GM10248 (cell line): ENCODE measurements around the gene CCL25.

ENCODE experiments used
- CTCF ChIA-PET: fragments of 300-600 bp; sonication (Branson Sonifier 250); formaldehyde crosslinking; extraction: SDS; loops from one replicate; lab custom pipeline; 2021; ENCODE audit warnings: antibody characterized with exemption; lab: Yijun Ruan, JAX
- POLR2A ChIA-PET: fragments of 350-650 bp; sonication (Branson Sonifier 250); formaldehyde crosslinking; extraction: SDS; loops from one replicate; lab custom pipeline; 2020; ENCODE audit warnings: antibody characterized with exemption; lab: Yijun Ruan, JAX
- DNase-seq: peaks from one replicate; pipeline ENCODE4 v3.0.0; 2012; ENCODE audit errors: extremely low spot score
- CTCF ChIP-seq: IDR thresholded peaks from 2 replicates; pipeline ENCODE4 v1.5.1; 2012; ENCODE audit warnings: mild to moderate bottlenecking, low read depth; ENCODE audit errors: extremely low read depth, missing control alignments, control extremely low read depth

CCL25 gene

GRCh38 chr19:8054169-8054568 lies 1.6 kb downstream of the CCL25 start:
- no peak for TF ChIP-seq CTCF
- no peak for DNase-seq
- CTCF ChIA-PET: no interaction called here
- POLR2A ChIA-PET: no interaction called here

GRCh38 chr19:8056533-8056932 lies 4.0 kb downstream of the CCL25 start:
- POLR2A ChIA-PET: no interaction called here
- CTCF ChIA-PET: interaction anchor here (1.7 kb wide), 1 partner anchor 13 kb away, joined by 4 read pairs; no protein-coding TSS in a partner anchor
- no peak for TF ChIP-seq CTCF
- DNase-seq: no peak

DNA sequence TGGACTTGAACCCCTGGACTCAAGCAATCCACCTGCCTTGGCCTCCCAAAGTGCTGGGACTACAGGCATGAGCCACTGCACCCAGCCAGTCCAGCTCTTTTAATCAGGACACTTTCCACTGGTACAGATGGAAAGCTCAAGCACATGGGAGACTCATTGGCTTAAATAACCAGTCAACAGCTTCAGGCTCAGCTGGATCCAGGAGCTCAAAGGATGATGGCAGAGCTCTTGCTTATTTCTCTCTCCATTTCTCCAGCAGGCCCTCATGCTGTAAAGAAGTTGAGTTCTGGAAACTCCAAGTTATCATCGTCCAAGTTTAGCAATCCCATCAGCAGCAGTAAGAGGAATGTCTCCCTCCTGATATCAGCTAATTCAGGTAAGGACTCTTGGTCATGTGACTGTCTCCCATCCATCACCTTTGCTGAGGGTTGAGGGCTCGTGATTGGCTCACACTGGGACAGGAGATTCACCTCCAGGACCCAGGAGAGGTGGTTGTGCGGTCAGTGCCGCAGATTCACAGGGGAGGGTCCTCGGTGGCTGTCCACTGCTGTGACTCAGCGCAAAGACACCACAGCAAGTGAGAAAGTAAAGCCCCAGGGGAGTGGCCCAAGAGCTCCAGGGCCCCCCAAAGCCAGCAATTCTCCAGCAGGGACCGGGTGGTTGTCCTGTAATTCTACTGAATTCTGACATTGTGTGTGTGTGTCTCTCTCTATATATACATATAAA lies 5.1 kb downstream of the CCL25 start:
- no peak for TF ChIP-seq CTCF
- no peak for DNase-seq
- ChIA-PET CTCF (interaction anchor here (1.4 to 1.7 kb wide), 2 partner anchors 10 to 12 kb away, joined by 4 to 6 read pairs; no protein-coding TSS in a partner anchor), POLR2A (no interaction called here)

DNA sequence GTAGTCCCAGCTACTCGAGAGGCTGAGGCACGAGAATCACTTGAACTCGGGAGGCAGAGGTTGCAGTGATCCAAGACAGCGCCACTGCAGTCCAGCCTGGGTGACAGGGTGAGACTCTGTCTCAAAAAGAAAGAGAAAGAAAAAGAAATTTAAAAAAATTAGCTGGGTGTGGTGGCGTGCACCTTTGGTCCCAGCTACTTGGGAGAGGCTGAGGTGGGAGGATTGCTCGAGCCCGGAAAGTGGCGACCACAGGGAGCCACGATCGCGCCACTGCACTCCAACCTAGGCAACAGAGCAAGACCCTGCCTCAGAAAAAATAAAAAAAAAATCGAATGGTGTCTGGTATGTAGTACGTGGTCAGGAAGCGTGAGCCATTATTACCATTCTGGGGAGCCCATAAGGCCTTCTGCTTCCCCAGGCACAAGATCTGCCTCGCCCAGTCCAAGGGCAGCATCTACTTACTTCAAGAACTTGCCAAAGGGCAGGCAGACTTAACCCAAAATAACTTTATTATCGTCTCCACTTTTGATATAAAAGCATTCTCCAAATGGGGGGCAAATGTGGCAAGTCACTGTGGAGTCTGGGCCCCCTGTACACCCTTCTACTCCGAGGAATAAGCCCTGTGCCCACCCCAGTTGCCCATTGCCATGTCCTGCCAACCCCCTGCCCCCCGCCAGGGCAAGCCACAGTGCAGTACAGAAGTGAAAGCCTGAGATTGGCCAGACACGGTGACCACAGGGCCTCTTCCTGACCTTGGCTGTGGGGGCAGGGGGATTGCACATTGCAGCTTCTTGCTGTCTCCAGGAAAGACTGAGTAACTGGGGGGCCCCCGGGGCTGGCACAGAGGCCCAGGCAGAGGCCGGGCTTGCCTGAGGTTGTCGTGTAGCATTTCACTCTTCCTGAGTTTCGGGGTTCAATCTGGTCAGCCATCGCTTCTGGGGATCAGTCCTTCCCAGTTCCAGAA lies 12.6 kb downstream of the CCL25 start:
- POLR2A ChIA-PET: no interaction called here
- no peak for DNase-seq
- no peak for TF ChIP-seq CTCF
- CTCF ChIA-PET: no interaction called here

DNA sequence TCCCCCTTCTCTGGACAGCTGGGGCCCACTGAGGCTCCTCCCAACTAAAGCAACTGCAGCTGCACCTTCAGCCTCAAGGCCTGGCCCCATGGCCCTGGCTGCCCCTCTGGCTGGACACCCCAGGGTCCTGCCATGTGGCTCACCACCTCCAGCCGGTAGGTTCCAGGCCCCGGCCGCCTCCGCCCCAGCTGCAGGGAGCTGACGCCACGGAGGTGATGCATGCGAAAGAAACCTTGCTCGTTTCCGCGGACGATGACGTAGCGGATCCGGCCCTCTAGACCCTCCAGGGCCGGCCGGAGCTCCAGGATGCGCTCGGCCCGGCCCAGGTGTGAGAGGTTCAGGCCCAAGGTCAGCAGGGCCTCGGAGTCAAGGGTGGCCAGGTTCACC lies 13.3 kb downstream of the CCL25 start:
- no peak for TF ChIP-seq CTCF
- ChIA-PET POLR2A (no interaction called here), CTCF (no interaction called here)
- DNase-seq: no peak
